HFFc6 (cell line): ENCODE results near the gene C1orf159. TPM values are rescaled to one million over a fixed set of nuclear protein-coding genes. Genes with fewer than 3 reads are reported as not detected.

Experiments used
- DNase-seq: peaks from one replicate; pipeline ENCODE4 v3.0.0-alpha.2; 2018
- H3K27ac Mint-ChIP-seq: 2 replicates; pipeline ENCODE4 v1.8.0; 2020; ENCODE audit warnings: mild to moderate bottlenecking, mixed read lengths
- H3K27me3 Mint-ChIP-seq: 2 replicates; pipeline ENCODE4 v1.8.0; 2021; ENCODE audit warnings: mild to moderate bottlenecking, moderate library complexity, mixed read lengths; ENCODE audit not compliant: insufficient read depth
- H3K36me3 Mint-ChIP-seq: 2 replicates; pipeline ENCODE4 v1.8.0; 2021; ENCODE audit warnings: low read depth, mixed read lengths
- H3K4me1 Mint-ChIP-seq: 2 replicates; pipeline ENCODE4 v1.8.0; 2020; ENCODE audit warnings: low read depth, mixed read lengths
- H3K4me3 Mint-ChIP-seq: 2 replicates; pipeline ENCODE4 v1.8.0; 2020; ENCODE audit warnings: mild to moderate bottlenecking, moderate library complexity, mixed read lengths
- H3K9me3 Mint-ChIP-seq: 2 replicates; pipeline ENCODE4 v1.8.0; 2020; ENCODE audit warnings: mild to moderate bottlenecking, mixed read lengths
- total RNA-seq, 6 experiments: library from RNA; stranded (reverse); fragmentation: NEBNext Ultra II Directional; extraction: Animal tissue kit (Norgen Biotek cat#: 25700); gene quantifications; 2 replicates in 1 of 6; 3 replicates in 5 of 6; pipeline ENCODE4 v1.2.3, GENCODE V29; 2021
- TF ChIP-seq, protein P1 (sequence below): fragments of 200-600 bp; sonication (generic); IDR thresholded peaks from 2 replicates; pipeline ENCODE4 v1.5.0; 2021; ENCODE audit warnings: antibody characterized with exemption, mild to moderate bottlenecking

The C1orf159 gene
- total RNA-seq, 6 experiments from 2014 or later: 8.7 to 10.3 (median 9.6) TPM

DNA sequence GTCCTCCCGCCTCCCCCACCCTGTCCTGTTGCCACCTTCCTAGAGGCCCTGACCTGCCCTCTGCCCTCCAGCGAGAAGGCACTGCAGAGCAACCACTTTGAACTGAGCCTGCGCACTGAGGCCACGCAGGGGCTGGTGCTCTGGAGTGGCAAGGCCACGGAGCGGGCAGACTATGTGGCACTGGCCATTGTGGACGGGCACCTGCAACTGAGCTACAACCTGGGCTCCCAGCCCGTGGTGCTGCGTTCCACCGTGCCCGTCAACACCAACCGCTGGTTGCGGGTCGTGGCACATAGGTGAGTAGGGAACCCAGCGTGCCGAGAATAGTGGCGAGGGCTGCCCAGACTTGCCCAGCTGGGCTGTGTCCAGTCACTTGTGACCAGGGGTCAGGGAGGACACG, 62.2 kb downstream of the C1orf159 start:
- TF ChIP-seq, protein P1, sequence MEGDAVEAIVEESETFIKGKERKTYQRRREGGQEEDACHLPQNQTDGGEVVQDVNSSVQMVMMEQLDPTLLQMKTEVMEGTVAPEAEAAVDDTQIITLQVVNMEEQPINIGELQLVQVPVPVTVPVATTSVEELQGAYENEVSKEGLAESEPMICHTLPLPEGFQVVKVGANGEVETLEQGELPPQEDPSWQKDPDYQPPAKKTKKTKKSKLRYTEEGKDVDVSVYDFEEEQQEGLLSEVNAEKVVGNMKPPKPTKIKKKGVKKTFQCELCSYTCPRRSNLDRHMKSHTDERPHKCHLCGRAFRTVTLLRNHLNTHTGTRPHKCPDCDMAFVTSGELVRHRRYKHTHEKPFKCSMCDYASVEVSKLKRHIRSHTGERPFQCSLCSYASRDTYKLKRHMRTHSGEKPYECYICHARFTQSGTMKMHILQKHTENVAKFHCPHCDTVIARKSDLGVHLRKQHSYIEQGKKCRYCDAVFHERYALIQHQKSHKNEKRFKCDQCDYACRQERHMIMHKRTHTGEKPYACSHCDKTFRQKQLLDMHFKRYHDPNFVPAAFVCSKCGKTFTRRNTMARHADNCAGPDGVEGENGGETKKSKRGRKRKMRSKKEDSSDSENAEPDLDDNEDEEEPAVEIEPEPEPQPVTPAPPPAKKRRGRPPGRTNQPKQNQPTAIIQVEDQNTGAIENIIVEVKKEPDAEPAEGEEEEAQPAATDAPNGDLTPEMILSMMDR: no peak
- peaks cover 7% of the 10 kb centered on the region; the same call in 1 of the 2 replicates for H3K4me1 Mint-ChIP-seq
- H3K27me3 Mint-ChIP-seq: peaks cover 12% of the 10 kb centered on the region
- H3K4me3 Mint-ChIP-seq: no peak overlapping the region
- DNase-seq: no peak
- H3K27ac Mint-ChIP-seq: no peak overlapping the region
- no peaks in the 10 kb centered on the region for H3K9me3 Mint-ChIP-seq
- peaks cover 20% of the 10 kb centered on the region for H3K36me3 Mint-ChIP-seq

DNA sequence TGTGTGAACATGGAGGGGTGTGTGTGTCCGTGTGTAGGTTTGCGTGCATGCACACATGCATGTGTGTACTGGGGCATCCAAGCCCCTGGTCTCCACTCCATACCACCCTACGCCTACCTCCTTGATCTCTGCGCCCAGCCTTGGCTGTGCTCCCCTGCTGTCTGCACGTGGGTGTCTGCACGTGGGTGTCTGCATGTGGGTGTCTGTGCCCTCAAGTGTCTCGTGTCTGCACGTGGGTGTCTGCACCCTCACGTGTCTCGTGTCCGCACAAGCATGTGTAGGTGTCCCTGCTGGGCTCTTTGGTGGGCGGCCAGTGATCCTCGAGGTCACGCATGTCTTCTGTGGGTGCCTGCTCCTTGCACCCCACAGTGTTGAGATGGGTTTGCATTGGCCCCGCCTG, 62.9 kb downstream of the C1orf159 start:
- TF ChIP-seq, protein P1: no peak
- 0 out of 2 replicates have a peak, but pooled peaks cover under 1% of the 10 kb centered on the region for H3K4me1 Mint-ChIP-seq
- H3K27ac Mint-ChIP-seq: no peak overlapping the region
- no peaks in the 10 kb centered on the region for H3K9me3 Mint-ChIP-seq
- no peak overlapping the region for H3K4me3 Mint-ChIP-seq
- DNase-seq: no peak
- peaks cover 20% of the 10 kb centered on the region for H3K36me3 Mint-ChIP-seq
- H3K27me3 Mint-ChIP-seq: peaks cover 12% of the 10 kb centered on the region

DNA sequence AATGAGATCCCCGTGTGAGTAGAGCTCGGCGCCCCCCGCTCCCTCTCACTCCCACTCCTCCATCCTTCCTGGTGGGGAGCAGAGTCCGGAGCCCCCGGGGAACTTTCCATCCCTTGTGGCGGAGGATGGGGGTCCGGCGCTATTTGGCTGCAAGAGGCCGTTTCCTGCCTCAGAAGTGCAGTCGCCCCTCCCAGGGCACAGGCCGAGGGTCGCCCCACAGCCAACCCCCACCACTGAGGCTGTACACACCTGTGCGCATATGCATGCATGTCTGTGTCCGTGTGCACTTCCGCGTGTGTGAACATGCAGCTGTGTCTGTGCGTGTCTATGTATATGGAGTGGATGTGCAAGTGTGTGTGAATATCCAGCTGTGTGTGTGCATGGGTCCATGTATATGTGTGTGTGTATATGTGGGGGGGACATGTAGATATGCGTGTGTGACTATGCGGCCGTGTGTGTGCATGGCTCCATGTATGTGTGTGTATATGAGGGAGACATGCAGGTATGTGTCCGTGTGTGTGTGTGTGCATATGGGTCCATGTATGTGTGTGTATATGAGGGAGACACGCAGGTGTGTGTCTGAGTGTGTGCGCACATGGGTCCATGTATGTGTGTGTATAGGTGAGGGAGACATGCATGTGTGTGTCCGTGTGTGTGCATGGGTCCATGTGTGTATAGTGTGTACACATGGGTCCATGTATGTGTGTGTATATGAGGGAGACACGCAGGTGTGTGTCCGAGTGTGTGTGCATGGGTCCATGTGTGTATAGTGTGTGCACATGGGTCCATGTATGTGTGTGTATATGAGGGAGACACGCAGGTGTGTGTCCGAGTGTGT, 63.7 kb downstream of the C1orf159 start:
- H3K27me3 Mint-ChIP-seq: peaks cover 11% of the 10 kb centered on the region
- no peak overlapping the region for H3K4me3 Mint-ChIP-seq
- no peak for DNase-seq
- H3K9me3 Mint-ChIP-seq: no peaks in the 10 kb centered on the region
- TF ChIP-seq, protein P1: no peak
- no peak overlapping the region for H3K27ac Mint-ChIP-seq
- H3K36me3 Mint-ChIP-seq: peaks cover 21% of the 10 kb centered on the region
- no peaks in the 10 kb centered on the region for H3K4me1 Mint-ChIP-seq

DNA sequence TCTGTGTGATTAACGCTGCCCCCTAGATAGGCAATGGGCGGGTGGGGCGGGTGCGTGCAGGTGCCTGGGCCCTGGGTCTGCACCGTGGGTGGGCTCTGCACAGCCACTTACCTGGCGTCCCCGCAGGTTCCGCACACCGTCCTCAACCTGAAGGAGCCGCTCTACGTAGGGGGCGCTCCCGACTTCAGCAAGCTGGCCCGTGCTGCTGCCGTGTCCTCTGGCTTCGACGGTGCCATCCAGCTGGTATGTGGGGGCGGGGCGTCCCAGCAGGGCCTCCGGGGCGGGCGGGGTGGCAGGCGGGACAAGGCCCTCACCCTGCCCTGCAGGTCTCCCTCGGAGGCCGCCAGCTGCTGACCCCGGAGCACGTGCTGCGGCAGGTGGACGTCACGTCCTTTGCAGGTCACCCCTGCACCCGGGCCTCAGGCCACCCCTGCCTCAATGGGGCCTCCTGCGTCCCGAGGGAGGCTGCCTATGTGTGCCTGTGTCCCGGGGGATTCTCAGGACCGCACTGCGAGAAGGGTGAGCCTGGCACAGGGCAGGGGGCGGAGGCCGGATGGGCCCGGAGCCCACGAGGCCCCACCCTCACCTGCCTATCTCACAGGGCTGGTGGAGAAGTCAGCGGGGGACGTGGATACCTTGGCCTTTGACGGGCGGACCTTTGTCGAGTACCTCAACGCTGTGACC, 64.6 kb downstream of the C1orf159 start:
- H3K9me3 Mint-ChIP-seq: no peaks in the 10 kb centered on the region
- H3K36me3 Mint-ChIP-seq: peaks cover 24% of the 10 kb centered on the region
- H3K27ac Mint-ChIP-seq: no peak overlapping the region
- TF ChIP-seq, protein P1: no peak
- H3K27me3 Mint-ChIP-seq: peaks cover 10% of the 10 kb centered on the region
- H3K4me1 Mint-ChIP-seq: no peaks in the 10 kb centered on the region
- no peak overlapping the region for H3K4me3 Mint-ChIP-seq
- DNase-seq: no peak

DNA sequence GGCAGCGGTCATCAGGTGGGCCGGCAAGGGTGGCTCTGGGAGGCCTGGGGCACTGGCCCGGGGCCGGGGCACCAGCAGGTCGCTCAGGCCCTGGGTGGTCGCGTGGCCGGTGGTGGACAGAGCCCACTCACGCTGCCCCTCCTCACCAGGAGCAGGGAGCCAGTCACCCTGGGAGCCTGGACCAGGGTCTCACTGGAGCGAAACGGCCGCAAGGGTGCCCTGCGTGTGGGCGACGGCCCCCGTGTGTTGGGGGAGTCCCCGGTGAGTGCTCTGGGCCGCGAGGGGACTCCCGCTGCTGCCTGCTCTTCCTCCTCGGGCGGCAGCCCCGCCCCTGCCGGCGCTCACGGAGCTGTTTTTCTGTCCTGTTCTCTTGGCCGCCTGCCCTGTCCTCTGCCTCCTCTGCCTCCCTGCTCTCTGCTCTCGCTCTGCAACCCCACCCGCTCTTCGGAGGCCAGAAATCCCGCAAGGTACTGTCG, 65.3 kb downstream of the C1orf159 start:
- Mint-ChIP-seq H3K4me1 (no peaks in the 10 kb centered on the region), H3K27ac (no peak overlapping the region), H3K27me3 (peaks cover 8% of the 10 kb centered on the region), H3K36me3 (peaks cover 24% of the 10 kb centered on the region), H3K9me3 (no peaks in the 10 kb centered on the region), H3K4me3 (no peak overlapping the region)
- TF ChIP-seq, protein P1: no peak
- no peak for DNase-seq
